Measurements from ENCODE around the gene BACE1-AS. TPM values are rescaled to one million over a fixed set of nuclear protein-coding genes. Genes with fewer than 3 reads are reported as not detected.

BACE1-AS gene
- total RNA-seq, 8 experiments from 2014 or later: 5.0 to 21.6 (median 13.1) TPM

- H3K4me1 ChIP-seq (replicated peaks in 1 of 2): no peaks in the 10 kb centered on the region
- WGBS, 10 experiments: 39 to 100% (median 89%) methylated on average over 2 to 9 of the region's 9 CpGs; no CpG with 5 or more reads in 2 of the 10 experiments
- peak in 4 of 8 experiments; percentile 32 to 71 (median 41) for ATAC-seq (replicated peaks in 6 of 8)
- in situ Hi-C loops (cut with MboI; ENCODE audit: low pct_unique_long_range_greater_than_20kb in 2 of 9, low sequenced_read_pairs in 9 of 9, unreplicated experiment in 9 of 9): no loop called here
- H3K27ac ChIP-seq: no peak overlapping the region
- H3K4me3 ChIP-seq: no peak overlapping the region
Observed at GRCh38 chr11:117273550-117274289, 17.4 kb upstream of the BACE1-AS start.

GRCh38 chr11:117278347-117278746 is 12.8 kb upstream of the BACE1-AS start:
- in situ Hi-C loops (cut with MboI; ENCODE audit: low pct_unique_long_range_greater_than_20kb in 2 of 9, low sequenced_read_pairs in 9 of 9, unreplicated experiment in 9 of 9): no loop called here
- Histone ChIP-seq H3K4me3 (no peak overlapping the region), H3K4me1 (replicated peaks in 1 of 2) (peaks cover 0 to 4% of the 10 kb centered on the region in 2 donors), H3K27ac (no peak overlapping the region)
- ATAC-seq (replicated peaks in 6 of 8): no peak
- WGBS, 10 experiments: 65 to 100% (median 100%) methylated on average over 1 to 2 of the region's 2 CpGs; no CpG with 5 or more reads in 1 of the 10 experiments

- Histone ChIP-seq H3K4me3 (no peak overlapping the region), H3K27ac (no peak overlapping the region), H3K4me1 (replicated peaks in 1 of 2) (peaks cover 0 to 4% of the 10 kb centered on the region in 2 donors)
- ATAC-seq (replicated peaks in 6 of 8): no peak
- 75 to 100% (median 94%) methylated on average over 2 to 4 of the region's 4 CpGs for WGBS, 10 experiments
- in situ Hi-C loops (cut with MboI; ENCODE audit: low pct_unique_long_range_greater_than_20kb in 2 of 9, low sequenced_read_pairs in 9 of 9, unreplicated experiment in 9 of 9): no loop called here
Observed at GRCh38 chr11:117279711-117280376, 11.3 kb upstream of the BACE1-AS start.

DNA sequence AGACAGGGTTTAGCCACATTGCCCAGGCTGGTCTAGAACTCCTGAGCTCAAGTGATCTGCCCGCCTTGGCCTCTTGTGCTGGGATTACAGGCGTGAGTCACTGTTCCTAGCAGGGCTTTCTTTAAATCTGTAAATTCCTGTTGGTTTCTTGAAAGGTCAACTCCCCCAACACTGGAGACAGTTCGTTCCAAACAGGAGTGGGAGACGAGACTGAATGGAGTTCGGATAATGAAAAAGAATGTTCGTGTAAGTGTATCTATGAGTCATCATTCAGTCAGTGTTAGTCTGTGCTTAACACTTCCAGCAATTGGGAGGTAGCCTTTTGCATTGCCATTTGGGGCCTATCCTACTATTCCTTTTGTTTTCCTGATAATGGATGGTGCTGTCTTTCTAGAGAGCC is 10.0 kb upstream of the BACE1-AS start:
- 0 to 54% (median 23%) methylated on average over 2 to 6 of the region's 6 CpGs; no CpG with 5 or more reads in 3 of the 10 experiments for WGBS, 10 experiments
- ATAC-seq (replicated peaks in 6 of 8): peak in 7 of 8 experiments; percentile 90 to 98 (median 94)

DNA sequence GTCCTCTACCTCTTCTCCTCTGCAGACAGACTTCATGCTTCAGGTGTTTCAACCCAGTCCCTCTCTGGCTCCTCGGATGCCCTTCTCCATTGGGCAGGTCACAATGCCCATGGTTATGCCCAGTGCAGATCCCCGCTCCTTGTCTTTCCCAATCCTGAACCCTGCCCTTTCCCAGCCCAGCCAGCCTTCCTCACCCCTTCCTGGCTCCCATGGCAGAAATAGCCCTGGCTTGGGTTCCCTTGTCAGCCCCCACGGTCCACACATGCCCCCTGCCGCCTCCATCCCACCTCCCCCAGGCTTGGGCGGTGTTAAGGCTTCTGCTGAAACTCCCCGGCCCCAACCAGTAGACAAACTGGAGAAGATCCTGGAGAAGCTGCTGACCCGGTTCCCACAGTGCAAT is 9.3 kb upstream of the BACE1-AS start:
- in situ Hi-C loops (cut with MboI; ENCODE audit: low pct_unique_long_range_greater_than_20kb in 2 of 9, low sequenced_read_pairs in 9 of 9, unreplicated experiment in 9 of 9): no loop called here
- Histone ChIP-seq H3K27ac (no peak overlapping the region), H3K4me3 (no peak overlapping the region), H3K4me1 (replicated peaks in 1 of 2) (peaks cover 0 to 4% of the 10 kb centered on the region in 2 donors)
- no peak for ATAC-seq (replicated peaks in 6 of 8)
- 100% methylated on average over 1 to 2 of the region's 7 CpGs; no CpG with 5 or more reads in 4 of the 10 experiments for WGBS, 10 experiments

More for the DNA sequence above, 10.0 kb upstream of the BACE1-AS start:
- in situ Hi-C loops (cut with MboI; ENCODE audit: low pct_unique_long_range_greater_than_20kb in 2 of 9, low sequenced_read_pairs in 9 of 9, unreplicated experiment in 9 of 9): no loop called here
- Histone ChIP-seq H3K4me3 (no peak overlapping the region), H3K27ac (no peak overlapping the region), H3K4me1 (replicated peaks in 1 of 2) (peaks cover 0 to 4% of the 10 kb centered on the region in 2 donors)

- no peak for ATAC-seq (replicated peaks in 6 of 8)
- Histone ChIP-seq H3K4me1 (replicated peaks in 1 of 2) (peaks cover 0 to 4% of the 10 kb centered on the region in 2 donors), H3K27ac (no peak overlapping the region), H3K4me3 (no peak overlapping the region)
- 74 to 100% (median 89%) methylated on average over 1 to 3 of the region's 3 CpGs; no CpG with 5 or more reads in 1 of the 10 experiments for WGBS, 10 experiments
- in situ Hi-C loops (cut with MboI; ENCODE audit: low pct_unique_long_range_greater_than_20kb in 2 of 9, low sequenced_read_pairs in 9 of 9, unreplicated experiment in 9 of 9): no loop called here
Observed at GRCh38 chr11:117282956-117283355, 8.2 kb upstream of the BACE1-AS start.

DNA sequence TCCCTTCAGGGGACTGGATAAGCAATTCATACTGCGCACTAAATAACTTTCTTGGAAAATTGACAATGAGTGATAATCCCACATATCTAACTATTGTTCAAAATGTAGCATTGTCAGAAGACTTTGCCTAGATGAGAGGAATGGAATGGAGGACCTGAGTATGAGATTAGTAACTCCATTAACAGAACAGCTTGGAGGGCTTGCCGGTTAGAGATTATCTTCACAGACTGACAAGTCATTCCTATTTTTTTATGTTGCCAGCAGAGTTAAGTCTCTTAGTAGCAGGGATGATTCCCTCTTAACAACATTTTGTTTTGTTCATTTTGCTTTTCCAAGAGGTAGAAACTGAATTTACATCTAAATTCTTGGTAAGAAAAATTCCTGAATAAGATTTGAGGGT is 7.1 kb upstream of the BACE1-AS start:
- in situ Hi-C loops (cut with MboI; ENCODE audit: low pct_unique_long_range_greater_than_20kb in 2 of 9, low sequenced_read_pairs in 9 of 9, unreplicated experiment in 9 of 9): no loop called here
- ATAC-seq (replicated peaks in 6 of 8): no peak
- Histone ChIP-seq H3K4me1 (replicated peaks in 1 of 2) (peaks cover 0 to 4% of the 10 kb centered on the region in 2 donors), H3K4me3 (no peak overlapping the region), H3K27ac (no peak overlapping the region)
- 91 to 100% (median 100%) methylated on average over 1 to 2 of the region's 2 CpGs; no CpG with 5 or more reads in 2 of the 10 experiments for WGBS, 10 experiments

- in situ Hi-C loops (cut with MboI; ENCODE audit: low pct_unique_long_range_greater_than_20kb in 2 of 9, low sequenced_read_pairs in 9 of 9, unreplicated experiment in 9 of 9): no loop called here
- H3K27ac ChIP-seq: no peak overlapping the region
- no peak overlapping the region for H3K4me3 ChIP-seq
- ATAC-seq (replicated peaks in 6 of 8): no peak
- WGBS, 10 experiments: 20 to 95% (median 82%) methylated on average over 1 to 2 of the region's 2 CpGs; no CpG with 5 or more reads in 2 of the 10 experiments
- no peaks in the 10 kb centered on the region for H3K4me1 ChIP-seq (replicated peaks in 1 of 2)
Observed at GRCh38 chr11:117286588-117286987, 4.6 kb upstream of the BACE1-AS start.

- no peak for ATAC-seq (replicated peaks in 6 of 8)
- 75 to 100% (median 100%) methylated on average over 1 to 3 of the region's 3 CpGs; no CpG with 5 or more reads in 2 of the 10 experiments for WGBS, 10 experiments
- H3K27ac ChIP-seq: no peak overlapping the region
- no peak overlapping the region for H3K4me3 ChIP-seq
- in situ Hi-C loops (cut with MboI; ENCODE audit: low pct_unique_long_range_greater_than_20kb in 2 of 9, low sequenced_read_pairs in 9 of 9, unreplicated experiment in 9 of 9): no loop called here
- H3K4me1 ChIP-seq (replicated peaks in 1 of 2): no peaks in the 10 kb centered on the region
Observed at GRCh38 chr11:117287668-117288067, 3.5 kb upstream of the BACE1-AS start.

DNA sequence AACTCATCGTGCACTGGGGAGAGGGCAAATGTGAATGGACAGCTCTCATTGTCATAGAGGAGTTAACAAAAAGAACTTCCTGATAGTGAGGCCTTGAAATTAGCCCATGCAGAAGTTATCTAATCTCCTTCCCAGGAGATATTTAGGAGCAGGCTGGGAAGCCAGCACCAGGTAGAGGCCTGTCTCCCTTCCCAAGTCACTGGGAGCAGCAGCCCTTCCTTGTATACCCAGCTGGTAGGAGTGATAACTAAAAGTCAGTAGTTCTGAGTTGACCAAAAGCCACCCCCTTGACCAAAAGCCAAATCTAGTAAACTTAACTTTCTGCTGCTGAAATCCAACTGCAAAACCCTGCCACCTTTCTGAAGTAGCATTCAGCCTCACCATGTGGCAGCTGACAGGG is 1.4 kb upstream of the BACE1-AS start:
- 100% methylated on average over 1 of the region's 1 CpG; no CpG with 5 or more reads in 7 of the 10 experiments for WGBS, 10 experiments
- Histone ChIP-seq H3K4me3 (no peak overlapping the region), H3K27ac (no peak overlapping the region), H3K4me1 (replicated peaks in 1 of 2) (no peaks in the 10 kb centered on the region)
- ATAC-seq (replicated peaks in 6 of 8): no peak
- in situ Hi-C loops (cut with MboI; ENCODE audit: low pct_unique_long_range_greater_than_20kb in 2 of 9, low sequenced_read_pairs in 9 of 9, unreplicated experiment in 9 of 9): no loop called here

DNA sequence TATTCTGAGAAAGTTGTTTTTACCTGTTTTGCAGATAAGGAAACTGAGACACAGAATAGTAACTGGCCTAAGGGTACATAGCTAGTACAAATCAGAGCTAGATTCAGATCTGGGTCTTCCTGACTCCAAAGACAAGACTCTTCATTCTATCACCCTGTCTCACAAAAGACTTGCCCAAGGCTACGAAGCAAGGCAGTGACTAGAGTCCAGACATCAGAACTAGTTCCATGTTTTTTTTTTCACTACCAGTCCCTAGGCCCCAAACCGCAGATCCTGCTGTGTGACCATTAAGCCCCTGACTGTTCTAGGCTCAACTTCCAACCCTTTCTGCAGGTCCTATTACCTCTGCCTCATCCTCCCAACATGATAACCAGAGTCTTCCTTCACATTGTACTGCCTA is 1.5 kb downstream of the BACE1-AS start:
- 100% methylated on average over 1 of the region's 2 CpGs; no CpG with 5 or more reads in 5 of the 10 experiments for WGBS, 10 experiments
- in situ Hi-C loops (cut with MboI; ENCODE audit: low pct_unique_long_range_greater_than_20kb in 2 of 9, low sequenced_read_pairs in 9 of 9, unreplicated experiment in 9 of 9): no loop called here
- Histone ChIP-seq H3K27ac (no peak overlapping the region), H3K4me1 (replicated peaks in 1 of 2) (no peaks in the 10 kb centered on the region), H3K4me3 (no peak overlapping the region)
- no peak for ATAC-seq (replicated peaks in 6 of 8)

DNA sequence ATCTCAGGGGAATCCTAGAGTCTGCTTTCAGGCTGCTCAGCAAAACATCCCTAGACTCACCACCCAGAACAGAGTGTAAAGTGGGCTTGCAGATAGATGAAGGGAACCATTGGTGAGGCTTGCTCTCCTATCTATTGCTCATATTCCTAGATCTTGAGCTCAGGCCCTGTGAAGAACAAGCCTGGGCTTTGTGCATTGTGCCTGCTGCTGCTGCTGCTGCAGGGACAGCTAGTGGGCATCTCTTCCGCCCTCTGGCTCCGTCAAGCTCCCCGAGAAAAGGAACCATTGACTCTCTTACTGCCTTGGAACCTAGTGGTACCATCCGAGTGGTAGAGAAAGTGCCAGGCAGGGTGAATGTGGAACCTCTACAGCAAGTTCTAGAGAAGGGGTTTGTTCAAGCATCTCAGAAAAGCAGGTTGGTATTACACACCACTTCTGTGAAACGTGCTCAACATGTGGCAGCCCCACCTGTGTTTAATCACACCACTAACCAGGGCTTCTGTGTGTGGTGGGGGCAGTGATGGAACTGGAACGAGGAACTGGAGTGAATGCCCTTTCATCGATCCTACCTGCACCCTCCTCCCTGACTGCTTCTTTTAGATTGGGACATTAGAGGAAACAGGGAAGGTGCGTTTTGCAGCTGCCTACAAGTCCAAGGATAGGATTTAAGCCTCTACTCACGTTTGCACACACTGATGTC is 4.4 kb downstream of the BACE1-AS start:
- 40 to 100% (median 88%) methylated on average over 1 to 6 of the region's 9 CpGs; no CpG with 5 or more reads in 4 of the 10 experiments for WGBS, 10 experiments
- H3K4me1 ChIP-seq (replicated peaks in 1 of 2): peaks cover 21 to 24% of the 10 kb centered on the region in 2 donors
- H3K27ac ChIP-seq: no peak overlapping the region
- H3K4me3 ChIP-seq: no peak overlapping the region
- in situ Hi-C loops (cut with MboI; ENCODE audit: low pct_unique_long_range_greater_than_20kb in 2 of 9, low sequenced_read_pairs in 9 of 9, unreplicated experiment in 9 of 9): no loop called here
- no peak for ATAC-seq (replicated peaks in 6 of 8)

GRCh38 chr11:117296881-117297280 is 5.7 kb downstream of the BACE1-AS start:
- no peak overlapping the region for H3K27ac ChIP-seq
- no peak for ATAC-seq (replicated peaks in 6 of 8)
- in situ Hi-C loops (cut with MboI; ENCODE audit: low pct_unique_long_range_greater_than_20kb in 2 of 9, low sequenced_read_pairs in 9 of 9, unreplicated experiment in 9 of 9): no loop called here
- WGBS, 10 experiments: 69 to 88% (median 84%) methylated on average over 1 to 6 of the region's 6 CpGs; no CpG with 5 or more reads in 6 of the 10 experiments
- H3K4me1 ChIP-seq (replicated peaks in 1 of 2): peaks cover 27 to 30% of the 10 kb centered on the region in 2 donors
- H3K4me3 ChIP-seq: no peak overlapping the region

All from motor neuron (in vitro differentiated cells).